ENCODE data around the gene TRIM2.

- TF ChIP-seq, protein P1, sequence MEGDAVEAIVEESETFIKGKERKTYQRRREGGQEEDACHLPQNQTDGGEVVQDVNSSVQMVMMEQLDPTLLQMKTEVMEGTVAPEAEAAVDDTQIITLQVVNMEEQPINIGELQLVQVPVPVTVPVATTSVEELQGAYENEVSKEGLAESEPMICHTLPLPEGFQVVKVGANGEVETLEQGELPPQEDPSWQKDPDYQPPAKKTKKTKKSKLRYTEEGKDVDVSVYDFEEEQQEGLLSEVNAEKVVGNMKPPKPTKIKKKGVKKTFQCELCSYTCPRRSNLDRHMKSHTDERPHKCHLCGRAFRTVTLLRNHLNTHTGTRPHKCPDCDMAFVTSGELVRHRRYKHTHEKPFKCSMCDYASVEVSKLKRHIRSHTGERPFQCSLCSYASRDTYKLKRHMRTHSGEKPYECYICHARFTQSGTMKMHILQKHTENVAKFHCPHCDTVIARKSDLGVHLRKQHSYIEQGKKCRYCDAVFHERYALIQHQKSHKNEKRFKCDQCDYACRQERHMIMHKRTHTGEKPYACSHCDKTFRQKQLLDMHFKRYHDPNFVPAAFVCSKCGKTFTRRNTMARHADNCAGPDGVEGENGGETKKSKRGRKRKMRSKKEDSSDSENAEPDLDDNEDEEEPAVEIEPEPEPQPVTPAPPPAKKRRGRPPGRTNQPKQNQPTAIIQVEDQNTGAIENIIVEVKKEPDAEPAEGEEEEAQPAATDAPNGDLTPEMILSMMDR (IDR thresholded peaks at IDR 0.05): no peak
- TF ChIP-seq ZBTB33 (IDR thresholded peaks at IDR 0.05; ENCODE audit: borderline replicate concordance, low read depth) (no peak), USF1 (IDR thresholded peaks at IDR 0.05; ENCODE audit: borderline replicate concordance, low read depth) (no peak), CHD2 (IDR thresholded peaks at IDR 0.05; ENCODE audit: low read length, partially characterized antibody) (no peak), EP300 (IDR thresholded peaks at IDR 0.05; ENCODE audit: borderline replicate concordance in 1 of 2, low read depth in 1 of 2, low read length in 1 of 2) (no peak), POLR2AphosphoS5 (IDR thresholded peaks at IDR 0.05; ENCODE audit: low read depth, low read length) (no peak), RAD21 (IDR thresholded peaks at IDR 0.05; ENCODE audit: low read length) (no peak), MEF2A (IDR thresholded peaks at IDR 0.05; ENCODE audit: borderline replicate concordance, low read depth) (no peak), SIN3A (IDR thresholded peaks at IDR 0.05; ENCODE audit: borderline replicate concordance, low read depth, low read length) (no peak)
- TF ChIP-seq, protein P2, sequence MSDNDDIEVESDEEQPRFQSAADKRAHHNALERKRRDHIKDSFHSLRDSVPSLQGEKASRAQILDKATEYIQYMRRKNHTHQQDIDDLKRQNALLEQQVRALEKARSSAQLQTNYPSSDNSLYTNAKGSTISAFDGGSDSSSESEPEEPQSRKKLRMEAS (IDR thresholded peaks at IDR 0.05; ENCODE audit: low read depth): no peak
- TF ChIP-seq, protein P3, sequence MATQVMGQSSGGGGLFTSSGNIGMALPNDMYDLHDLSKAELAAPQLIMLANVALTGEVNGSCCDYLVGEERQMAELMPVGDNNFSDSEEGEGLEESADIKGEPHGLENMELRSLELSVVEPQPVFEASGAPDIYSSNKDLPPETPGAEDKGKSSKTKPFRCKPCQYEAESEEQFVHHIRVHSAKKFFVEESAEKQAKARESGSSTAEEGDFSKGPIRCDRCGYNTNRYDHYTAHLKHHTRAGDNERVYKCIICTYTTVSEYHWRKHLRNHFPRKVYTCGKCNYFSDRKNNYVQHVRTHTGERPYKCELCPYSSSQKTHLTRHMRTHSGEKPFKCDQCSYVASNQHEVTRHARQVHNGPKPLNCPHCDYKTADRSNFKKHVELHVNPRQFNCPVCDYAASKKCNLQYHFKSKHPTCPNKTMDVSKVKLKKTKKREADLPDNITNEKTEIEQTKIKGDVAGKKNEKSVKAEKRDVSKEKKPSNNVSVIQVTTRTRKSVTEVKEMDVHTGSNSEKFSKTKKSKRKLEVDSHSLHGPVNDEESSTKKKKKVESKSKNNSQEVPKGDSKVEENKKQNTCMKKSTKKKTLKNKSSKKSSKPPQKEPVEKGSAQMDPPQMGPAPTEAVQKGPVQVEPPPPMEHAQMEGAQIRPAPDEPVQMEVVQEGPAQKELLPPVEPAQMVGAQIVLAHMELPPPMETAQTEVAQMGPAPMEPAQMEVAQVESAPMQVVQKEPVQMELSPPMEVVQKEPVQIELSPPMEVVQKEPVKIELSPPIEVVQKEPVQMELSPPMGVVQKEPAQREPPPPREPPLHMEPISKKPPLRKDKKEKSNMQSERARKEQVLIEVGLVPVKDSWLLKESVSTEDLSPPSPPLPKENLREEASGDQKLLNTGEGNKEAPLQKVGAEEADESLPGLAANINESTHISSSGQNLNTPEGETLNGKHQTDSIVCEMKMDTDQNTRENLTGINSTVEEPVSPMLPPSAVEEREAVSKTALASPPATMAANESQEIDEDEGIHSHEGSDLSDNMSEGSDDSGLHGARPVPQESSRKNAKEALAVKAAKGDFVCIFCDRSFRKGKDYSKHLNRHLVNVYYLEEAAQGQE (IDR thresholded peaks at IDR 0.05; ENCODE audit: low read depth, low read length): no peak
Measured at GRCh38 chr4:153241295-153241694, 37.1 kb downstream of the TRIM2 start.
